HepG2 (cell line): ENCODE data around the gene PGGT1B. TPM values are rescaled to one million over a fixed set of nuclear protein-coding genes. Genes with fewer than 3 reads are reported as not detected.
A peak's percentile ranks its signal among the peaks of the same experiment; 100 is the strongest.

Source experiments
- BRCA1 ChIP-seq: sonication (generic); formaldehyde crosslinking; IDR thresholded peaks from 2 replicates; pipeline ENCODE4 v1.4.0; 2020; ENCODE audit warnings: missing genetic modification reagents
- CHD2 ChIP-seq: IDR thresholded peaks from 2 replicates; pipeline ENCODE4 v1.6.1; 2011; ENCODE audit warnings: low read depth, low read length, improper control_type of control experiment
- GMEB2 ChIP-seq: IDR thresholded peaks from 2 replicates; pipeline ENCODE4 v1.6.1; 2016; ENCODE audit warnings: missing biosample characterization, missing genetic modification reagents, low read depth
- MED8 ChIP-seq: sonication (generic); formaldehyde crosslinking; IDR thresholded peaks from 2 replicates; pipeline ENCODE4 v1.8.1; 2023; ENCODE audit warnings: mild to moderate bottlenecking, missing genetic modification reagents; ENCODE audit not compliant: insufficient replicate concordance
- NR2F2 ChIP-seq: IDR thresholded peaks from 2 replicates; pipeline ENCODE4 v1.6.1; 2012; ENCODE audit warnings: low read depth, inconsistent platforms, borderline replicate concordance
- REST ChIP-seq, 2 experiments: IDR thresholded peaks; 2 replicates each; pipeline ENCODE4 v1.6.1; 2011 to 2012; ENCODE audit warnings: low read length in 2 of 2, borderline replicate concordance in 1 of 2, low read depth in 1 of 2, mild to moderate bottlenecking in 1 of 2, moderate library complexity in 1 of 2
- RFXAP ChIP-seq: sonication (generic); formaldehyde crosslinking; IDR thresholded peaks from 2 replicates; pipeline ENCODE4 v1.4.0; 2020; ENCODE audit warnings: missing genetic modification reagents, borderline replicate concordance
- SETDB1 ChIP-seq: sonication (generic); formaldehyde crosslinking; IDR thresholded peaks from 2 replicates; pipeline ENCODE4 v1.5.1; 2020; ENCODE audit warnings: missing genetic modification reagents, mild to moderate bottlenecking, borderline replicate concordance
- SP5 ChIP-seq: IDR thresholded peaks from 2 replicates; pipeline ENCODE4 v1.6.1; 2016; ENCODE audit warnings: low read depth, borderline replicate concordance
- TEF ChIP-seq: sonication (generic); formaldehyde crosslinking; IDR thresholded peaks from 2 replicates; pipeline ENCODE4 v1.5.0; 2020; ENCODE audit warnings: missing genetic modification reagents
- ZC3H4 ChIP-seq: sonication (generic); formaldehyde crosslinking; IDR thresholded peaks from 2 replicates; pipeline ENCODE4 v1.4.0; 2020; ENCODE audit warnings: missing genetic modification reagents, borderline replicate concordance
- ZNF318 ChIP-seq: sonication (generic); formaldehyde crosslinking; IDR thresholded peaks from 2 replicates; pipeline ENCODE4 v1.4.0; 2020; ENCODE audit warnings: mild to moderate bottlenecking, missing genetic modification reagents
- ZNF468 ChIP-seq: sonication (generic); formaldehyde crosslinking; IDR thresholded peaks from 2 replicates; pipeline ENCODE4 v1.8.0; 2022; ENCODE audit warnings: mild to moderate bottlenecking, moderate library complexity, missing genetic modification reagents
- ZNF83 ChIP-seq: sonication (generic); formaldehyde crosslinking; IDR thresholded peaks from 2 replicates; pipeline ENCODE4 v1.4.0; 2020; ENCODE audit warnings: missing genetic modification reagents, mild to moderate bottlenecking, borderline replicate concordance
- polyA plus RNA-seq, 8 experiments: library from polyadenylated mRNA; depleted of rRNA in 3 of 8; stranded (reverse) in 7 of 8; unstranded in 1 of 8; fragments of >200 nt; fragmentation: Illumina TruSeq in 4 of 8; extraction: Trizol in 4 of 8; gene quantifications; 2 replicates each; pipeline versions ENCODE4 v1.2.1 to v1.2.3, GENCODE V29; 2011 to 2016; ENCODE audit warnings: low read depth in 4 of 8, missing spikeins in 1 of 8, mixed read lengths in 1 of 8; ENCODE audit not compliant: insufficient read depth in 1 of 8
- total RNA-seq, 5 experiments: library from RNA; depleted of rRNA; stranded (reverse); fragments of >200 nt; fragmentation: Illumina TruSeq; extraction: Trizol; gene quantifications; 2 replicates each; pipeline ENCODE4 v1.2.3, GENCODE V29; 2016; ENCODE audit warnings: low read depth in 1 of 5

PGGT1B gene
- total and polyA plus RNA-seq, 2 of the 13 experiments (the other 11 are each of a cell fraction or from before 2014, with no cell fraction given) = 2.4 to 42.7 TPM

GRCh38 chr5:115262321-115263077 lies at the start of gene PGGT1B (continued):
- TF ChIP-seq REST (IDR thresholded peaks at IDR 0.05; ENCODE audit: borderline replicate concordance in 1 of 2, low read depth in 1 of 2, low read length in 2 of 2) (peak in 1 of 2 experiments; percentile 18; a peak in 1 of 4 replicates), SETDB1 (CRISPR knock-in tag) (no peak), CHD2 (no peak), BRCA1 (no peak), TEF (CRISPR knock-in tag) (no peak), SP5 (CRISPR knock-in tag) (no peak), RFXAP (CRISPR knock-in tag) (peak; percentile 37; the same call in 1 of the 2 replicates), ZC3H4 (CRISPR knock-in tag) (no peak), NR2F2 (no peak), ZNF318 (no peak), ZNF83 (CRISPR knock-in tag) (no peak), MED8 (CRISPR knock-in tag) (peak; percentile 82), ZNF468 (CRISPR knock-in tag) (no peak), GMEB2 (CRISPR knock-in tag) (no peak)
